Spleen (tissue), 7 donors: ENCODE data around the gene ERI3.

Experiments
- CTCF ChIP-seq, 11 experiments: fragments of 200-600 bp in 7 of 11; fragments of 450-650 bp in 4 of 11; sonication (generic) in 4 of 11; IDR thresholded peaks in 8 of 11; conservative IDR thresholded peaks in 3 of 11; 1 replicate in 7 of 11; 2 replicates in 4 of 11; pipeline versions ENCODE4 v1.4.0 to v1.8.0; 2016 to 2021; ENCODE audit warnings: antibody characterized with exemption in 11 of 11, inconsistent platforms in 4 of 11, mild to moderate bottlenecking in 1 of 11
- POLR2A ChIP-seq, 3 donors: fragments of 450-650 bp; IDR thresholded peaks; one replicate each; pipeline ENCODE4 v1.5.1; 2017; ENCODE audit warnings: antibody characterized with exemption in 3 of 3, mild to moderate bottlenecking in 1 of 3
- donor health status: DM: no; HTN: no; CAD: no; lungs with moderate emphysema.
- donor health status: DM: no; HTN: no; CAD: no.
- donor health status: DM: no; HTN: no; CAD: no.

DNA sequence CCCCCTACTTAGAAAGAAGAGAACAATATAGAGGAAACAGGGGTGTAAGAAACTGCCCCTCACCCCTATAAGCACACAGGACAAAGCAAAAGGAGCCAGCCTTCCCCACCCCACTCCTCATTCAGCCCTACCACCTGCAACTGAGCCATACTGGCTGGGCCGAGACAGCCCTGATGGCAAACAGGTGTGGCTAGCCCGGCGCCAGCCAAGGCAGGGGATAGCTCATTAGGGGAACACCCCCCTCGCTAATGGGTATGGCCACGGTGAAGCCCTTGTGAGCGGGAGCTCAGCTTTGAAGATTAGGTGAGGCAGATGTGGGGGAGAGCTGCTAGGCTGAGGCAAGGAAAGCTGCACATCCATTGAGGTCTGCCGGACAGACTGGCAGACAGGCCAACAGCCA lies 65.5 kb downstream of the ERI3 start:
- TF ChIP-seq POLR2A (IDR thresholded peaks at IDR 0.05) (no peak), CTCF (IDR thresholded peaks at IDR 0.05 in 8 of 11, conservative IDR thresholded peaks at IDR 0.05 in 3 of 11) (no peak)
